Activated CD4-positive, alpha-beta T cell treated with anti-CD3 and anti-CD28 coated beads for 24 hours (primary cell): ENCODE measurements around the gene ATG4C.
"Not testable (repeated sequence)": the region's sequence is repeated elsewhere in the genome, so short reads cannot be mapped to it uniquely, and the experiment has no call there.

ENCODE experiments used
- DNase-seq, 2 donors: peaks; one replicate each; pipeline ENCODE4 v3.0.0-alpha.2; 2020; ENCODE audit warnings: low read depth in 2 of 2

ATG4C gene

DNA sequence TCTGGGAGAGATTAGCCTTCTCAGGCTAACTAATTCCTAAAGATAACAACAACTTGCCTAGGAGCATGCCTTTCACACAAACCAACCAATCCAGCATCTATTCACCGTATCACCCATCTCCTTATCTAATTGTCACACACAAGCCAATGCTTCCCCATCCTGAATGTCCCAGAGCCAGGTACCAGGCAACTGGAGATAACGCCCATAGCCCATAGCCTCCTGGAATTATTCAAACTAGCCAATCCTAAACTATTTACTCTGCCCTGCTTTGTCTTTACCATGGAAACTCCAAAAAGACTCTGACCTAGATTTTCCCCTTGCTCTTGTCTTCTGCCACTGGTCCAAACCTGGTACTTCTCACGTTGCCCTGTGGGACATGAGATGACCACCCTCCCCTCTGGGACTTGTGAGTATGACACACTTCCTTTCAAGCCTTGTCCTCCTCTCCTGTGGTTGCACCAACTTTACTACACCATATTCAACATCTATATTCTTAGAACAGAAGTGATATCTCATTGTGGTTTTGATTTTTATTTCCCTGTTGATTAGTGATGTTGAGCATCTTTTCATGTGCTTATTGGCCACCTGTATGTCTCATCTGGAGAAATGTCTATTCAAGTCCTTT is 8.8 kb upstream of the ATG4C start:
- no peak for DNase-seq

- no peak for DNase-seq
These were observed 5.7 kb upstream of the ATG4C start for GRCh38 chr1:62778208-62778607.

DNA sequence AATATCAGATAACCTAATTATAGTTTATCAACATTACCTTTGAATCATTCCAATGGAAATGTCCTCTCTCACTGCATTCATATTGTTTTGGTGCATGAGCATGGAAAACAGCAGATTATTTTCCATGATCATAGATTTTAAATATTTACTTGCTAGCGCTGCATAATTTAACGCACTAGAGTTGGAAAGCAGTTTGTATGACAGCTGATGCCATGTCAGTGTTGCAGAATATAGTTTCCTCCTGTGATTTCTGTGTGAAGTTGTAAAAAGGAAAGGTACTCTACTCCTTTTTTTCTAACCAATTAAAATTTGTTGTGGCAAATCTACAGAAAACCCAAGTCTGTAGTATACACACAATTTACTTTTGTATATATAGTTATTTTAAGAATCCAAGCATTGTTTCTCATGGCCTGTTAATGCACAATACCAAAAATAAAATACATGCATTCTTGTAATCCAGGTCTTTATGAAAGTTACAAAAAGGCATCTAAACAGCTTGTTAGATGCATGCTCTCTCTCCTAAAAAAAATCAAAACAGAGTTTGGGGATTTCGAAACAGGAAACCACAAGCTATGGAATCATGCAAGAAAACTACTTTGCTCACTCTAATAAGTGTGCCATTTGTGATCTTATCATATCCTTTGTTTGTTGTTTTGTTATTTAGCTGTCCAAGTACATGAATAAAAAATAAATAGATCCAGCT is 1.9 kb upstream of the ATG4C start:
- no peak for DNase-seq

DNA sequence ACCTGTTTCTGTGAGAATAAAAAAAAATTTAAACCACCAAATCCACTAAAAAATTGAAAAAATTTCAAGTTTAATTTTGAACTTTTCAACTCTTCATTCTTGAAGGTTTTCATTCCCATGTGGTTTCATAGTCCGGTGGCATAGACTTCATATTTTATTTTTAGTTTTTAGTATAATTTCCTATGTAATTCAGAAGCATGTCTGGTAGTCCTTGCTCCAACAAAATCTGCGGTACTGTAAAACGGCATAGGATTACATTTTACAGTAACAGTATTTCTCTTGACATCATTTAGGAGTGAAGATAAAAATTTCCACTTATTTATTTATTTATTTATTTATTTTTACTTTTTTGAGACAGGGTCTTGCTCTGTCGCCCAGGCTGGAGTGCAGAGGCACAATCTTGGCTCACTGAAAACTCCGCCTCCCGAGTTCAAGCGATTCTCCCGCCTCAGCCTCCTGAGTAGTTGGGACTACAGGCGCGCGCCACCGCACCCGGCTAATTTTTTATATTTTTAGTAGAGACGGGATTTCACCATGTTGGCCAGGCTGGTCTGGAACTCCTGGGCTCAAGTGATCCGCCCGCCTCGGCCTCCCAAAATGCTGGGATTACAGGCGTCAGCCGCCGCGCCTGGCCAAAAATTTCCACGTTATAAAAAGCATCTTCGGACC is 1.3 kb upstream of the ATG4C start:
- not testable (repeated sequence) for DNase-seq

DNA sequence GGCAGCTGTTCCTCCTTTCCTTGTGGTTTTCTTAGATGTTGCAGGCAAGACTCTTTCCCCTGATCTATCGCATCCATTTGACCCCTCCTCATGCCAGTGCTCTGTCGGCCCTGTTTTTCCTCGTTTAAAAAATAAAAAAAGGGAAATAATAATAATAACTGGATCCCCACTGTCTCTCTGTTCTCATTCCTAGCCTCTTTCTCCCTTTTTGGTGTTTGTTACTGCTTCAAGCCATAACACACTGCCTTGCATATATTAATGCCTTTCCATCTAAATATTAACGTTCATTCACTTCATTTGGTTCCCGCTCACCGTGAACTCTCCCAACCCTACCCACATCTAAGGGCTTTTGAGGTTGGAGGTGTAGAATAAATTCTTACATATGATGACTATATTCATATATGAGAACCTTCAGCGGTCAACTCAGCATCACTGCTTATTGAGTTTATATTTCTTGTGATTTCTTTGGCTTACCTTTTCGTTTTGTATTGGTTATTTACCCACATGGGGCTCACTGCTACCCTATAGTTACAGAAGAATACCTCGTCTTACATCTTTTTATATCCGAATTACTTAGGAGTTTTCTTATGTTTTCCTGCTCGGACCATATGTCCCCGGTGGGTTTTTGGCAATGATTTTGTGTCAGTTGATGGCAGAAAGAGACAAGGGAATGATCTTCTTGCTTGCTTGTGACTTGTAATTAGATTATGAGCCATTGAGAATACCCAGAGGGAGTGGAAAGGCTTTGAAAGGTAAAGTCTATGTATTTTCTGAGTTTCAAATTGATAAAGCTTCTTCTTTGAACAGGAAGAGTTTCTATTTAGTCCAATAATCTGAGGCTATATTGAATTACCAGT is 805 bp downstream of the ATG4C start:
- no peak for DNase-seq

GRCh38 chr1:62790716-62791115 is 6.8 kb downstream of the ATG4C start:
- no peak for DNase-seq

- no peak for DNase-seq
These were observed 10.1 kb downstream of the ATG4C start for GRCh38 chr1:62794053-62794452.

GRCh38 chr1:62796221-62796620 is 12.3 kb downstream of the ATG4C start:
- no peak for DNase-seq

DNA sequence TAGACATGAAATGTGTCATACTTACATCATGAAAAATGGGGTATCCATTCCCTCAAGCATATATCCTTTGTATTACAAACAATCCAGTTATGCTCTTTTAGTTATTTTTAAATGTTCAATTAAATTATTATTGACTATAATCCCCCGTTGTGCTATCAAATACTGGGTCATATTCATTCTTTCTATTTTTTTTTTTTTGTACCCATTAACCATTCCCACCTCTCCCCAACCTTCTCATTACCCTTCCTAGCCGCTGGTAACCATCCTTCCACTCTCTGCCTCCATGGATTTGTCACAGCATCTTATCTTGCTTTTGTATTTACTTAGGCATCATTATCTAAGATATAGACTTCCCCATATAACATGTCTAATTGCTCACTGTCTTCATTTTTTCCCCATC is 15.8 kb downstream of the ATG4C start:
- DNase-seq, result no peak

DNA sequence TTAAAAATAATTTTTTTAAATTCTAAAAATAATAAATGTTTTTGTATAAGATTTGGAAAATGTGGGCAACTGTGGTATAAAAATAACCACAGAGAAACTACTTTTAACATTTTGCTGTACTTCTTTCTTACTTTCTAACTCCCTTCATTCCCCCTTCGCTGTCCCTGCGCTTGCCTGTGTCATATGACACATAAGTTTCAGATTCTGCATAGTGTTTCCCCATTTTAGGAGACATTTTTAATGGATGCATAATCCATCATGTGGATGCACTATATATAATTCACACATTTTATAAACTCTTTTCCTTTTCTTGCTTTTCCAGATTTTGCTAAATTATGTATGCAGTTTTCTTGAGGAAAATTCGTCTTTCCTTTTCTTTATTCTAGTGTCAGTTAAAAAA is 16.3 kb downstream of the ATG4C start:
- no peak for DNase-seq

DNA sequence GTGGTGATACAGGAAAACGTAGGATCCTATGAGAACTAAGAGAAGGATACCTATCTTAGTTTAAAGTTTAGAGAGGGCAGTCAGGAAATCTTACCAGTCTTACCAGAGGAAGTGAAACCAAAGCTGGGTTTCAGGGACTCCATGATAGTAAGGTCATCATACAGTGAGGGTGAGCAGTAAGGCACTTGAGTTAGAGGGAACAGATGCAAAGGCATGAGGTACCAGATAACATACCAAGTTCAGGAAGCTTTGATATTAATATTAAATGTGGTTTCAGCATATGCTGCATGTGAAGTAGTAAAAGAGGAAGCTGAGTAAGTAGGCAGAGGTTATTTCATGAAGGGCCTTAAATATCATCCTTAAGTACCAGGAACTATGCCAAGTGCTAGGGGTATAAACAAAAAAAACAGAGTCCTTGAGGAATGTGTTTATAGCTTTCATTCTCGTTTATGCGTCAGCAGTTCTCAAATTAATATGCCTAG is 16.9 kb downstream of the ATG4C start:
- DNase-seq, result no peak

DNA sequence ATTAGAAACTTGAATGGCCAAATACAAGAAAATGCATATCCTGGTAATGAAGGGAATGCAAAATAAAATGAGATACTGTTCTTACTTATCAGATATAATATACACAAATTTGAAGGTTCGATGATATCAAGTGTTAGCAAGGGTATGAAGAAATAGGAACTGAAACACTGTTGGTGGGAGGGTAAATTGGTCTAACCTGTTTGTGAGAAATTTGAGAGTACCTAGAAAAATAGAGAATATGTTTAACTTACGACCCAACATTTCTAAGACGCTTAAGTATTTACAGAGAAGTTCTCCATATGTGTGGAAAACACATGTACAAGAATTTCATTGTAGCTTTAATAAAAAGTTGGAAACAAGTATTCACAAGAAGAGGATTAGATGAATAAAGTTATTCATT is 25.9 kb downstream of the ATG4C start:
- DNase-seq, result no peak

GRCh38 chr1:62810420-62811274 is 26.7 kb downstream of the ATG4C start:
- DNase-seq, result no peak

- DNase-seq, result no peak
These were observed 39.6 kb downstream of the ATG4C start for GRCh38 chr1:62823556-62823955.

DNA sequence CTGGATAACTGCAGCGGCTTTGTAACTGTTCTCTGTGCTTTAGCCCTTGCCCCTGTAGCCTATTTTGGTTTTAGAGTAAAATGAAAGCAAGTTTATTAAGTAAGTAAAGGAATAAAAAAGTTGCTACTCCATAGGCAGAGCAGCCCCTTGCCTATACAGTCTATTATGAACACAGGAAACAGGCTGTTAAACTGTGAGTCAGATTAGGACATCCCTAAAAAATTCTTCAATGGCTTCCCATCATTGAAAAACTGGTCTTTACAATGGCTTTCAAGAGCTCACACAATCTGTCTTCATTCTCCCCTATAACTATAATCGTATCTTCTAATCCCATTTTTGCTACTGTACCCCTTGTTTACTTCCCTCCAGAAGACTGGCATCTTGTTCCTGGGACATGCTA is 43.0 kb downstream of the ATG4C start:
- no peak for DNase-seq

- not testable (repeated sequence) for DNase-seq
These were observed 43.9 kb downstream of the ATG4C start for GRCh38 chr1:62827786-62828185.

DNA sequence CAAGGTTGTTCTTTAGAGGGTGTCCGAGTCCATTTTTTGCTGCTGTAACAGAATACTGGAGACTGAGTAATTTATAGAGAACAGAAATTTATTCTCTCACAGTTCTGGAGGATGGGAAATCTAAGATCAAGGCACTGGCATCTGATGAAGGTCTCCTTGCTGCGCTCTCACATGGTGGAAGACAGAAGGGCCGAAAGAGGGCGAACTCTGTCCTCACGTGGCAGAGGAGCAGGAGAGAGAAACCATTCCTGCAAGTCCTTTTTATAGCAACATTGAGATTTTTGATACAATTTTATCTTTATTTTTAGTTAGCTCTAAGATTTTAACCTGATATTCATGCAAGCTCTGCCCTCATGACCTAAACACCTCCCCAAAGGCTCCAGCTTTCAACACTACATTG is 48.3 kb downstream of the ATG4C start:
- no peak for DNase-seq

GRCh38 chr1:62833529-62833928 is 49.6 kb downstream of the ATG4C start:
- no peak for DNase-seq

DNA sequence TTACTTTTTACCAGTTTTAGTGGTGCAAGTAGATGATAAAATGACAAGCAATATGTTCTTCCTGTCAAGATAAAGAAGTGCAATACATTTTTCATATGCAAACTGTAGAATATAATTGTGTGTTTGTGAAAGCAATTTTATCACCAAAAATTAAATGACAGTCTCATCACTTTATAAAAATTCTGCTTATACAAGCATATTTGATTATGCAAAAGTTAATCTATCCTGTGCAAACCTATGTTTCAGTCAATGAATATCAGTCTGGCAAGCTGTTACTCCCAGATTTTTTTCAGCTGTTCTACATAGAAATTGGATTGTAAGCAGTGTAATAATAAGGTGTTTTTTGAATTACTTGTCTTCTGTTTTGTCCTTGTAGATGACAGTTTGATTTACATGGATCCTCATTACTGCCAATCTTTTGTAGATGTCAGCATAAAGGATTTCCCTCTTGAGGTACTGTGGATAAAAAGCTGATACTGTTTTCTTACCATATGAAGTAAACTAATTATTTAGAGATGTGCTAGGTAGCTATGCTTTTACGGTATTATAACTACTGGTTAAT is 50.5 kb downstream of the ATG4C start:
- no peak for DNase-seq

DNA sequence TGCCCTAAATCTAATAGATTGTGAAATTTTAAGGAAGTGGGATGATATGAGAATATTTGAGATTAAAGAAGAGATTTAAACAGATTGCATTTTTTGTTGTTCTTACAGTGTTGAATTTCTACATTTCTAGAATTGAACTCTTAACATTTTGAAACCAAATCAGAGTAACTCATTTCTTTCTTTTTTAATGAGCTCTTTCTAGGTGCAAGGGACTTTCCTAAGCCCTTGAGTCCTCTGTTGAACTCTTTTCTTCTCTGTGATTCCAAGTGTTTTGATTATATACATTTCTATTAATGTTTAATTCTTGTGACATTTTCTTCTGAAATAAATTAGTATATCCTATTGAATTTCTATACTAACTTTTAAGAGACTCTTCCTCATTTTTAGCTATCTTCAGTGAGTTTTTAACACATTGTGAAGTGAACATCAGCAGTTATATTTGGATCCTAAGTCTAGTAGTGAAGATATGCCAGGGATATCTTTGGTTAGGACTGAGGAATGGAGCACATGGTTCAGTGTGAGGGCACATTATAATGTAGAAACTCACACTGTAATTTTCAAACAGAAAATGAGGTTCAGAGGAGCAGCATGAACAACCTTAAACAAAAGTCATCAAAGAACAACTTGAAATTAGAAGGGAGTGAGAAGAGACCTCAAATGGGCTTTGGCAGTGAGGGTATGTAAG is 53.1 kb downstream of the ATG4C start:
- no peak for DNase-seq
